Measurements from ENCODE around the gene CDC42BPB. TPM values are rescaled to one million over a fixed set of nuclear protein-coding genes. Genes with fewer than 3 reads are reported as not detected.

The CDC42BPB gene
- total and polyA plus RNA-seq, 2 of the 13 experiments (the other 11 are each of a cell fraction or from before 2014, with no cell fraction given) = 19.7 to 32.3 TPM

DNA sequence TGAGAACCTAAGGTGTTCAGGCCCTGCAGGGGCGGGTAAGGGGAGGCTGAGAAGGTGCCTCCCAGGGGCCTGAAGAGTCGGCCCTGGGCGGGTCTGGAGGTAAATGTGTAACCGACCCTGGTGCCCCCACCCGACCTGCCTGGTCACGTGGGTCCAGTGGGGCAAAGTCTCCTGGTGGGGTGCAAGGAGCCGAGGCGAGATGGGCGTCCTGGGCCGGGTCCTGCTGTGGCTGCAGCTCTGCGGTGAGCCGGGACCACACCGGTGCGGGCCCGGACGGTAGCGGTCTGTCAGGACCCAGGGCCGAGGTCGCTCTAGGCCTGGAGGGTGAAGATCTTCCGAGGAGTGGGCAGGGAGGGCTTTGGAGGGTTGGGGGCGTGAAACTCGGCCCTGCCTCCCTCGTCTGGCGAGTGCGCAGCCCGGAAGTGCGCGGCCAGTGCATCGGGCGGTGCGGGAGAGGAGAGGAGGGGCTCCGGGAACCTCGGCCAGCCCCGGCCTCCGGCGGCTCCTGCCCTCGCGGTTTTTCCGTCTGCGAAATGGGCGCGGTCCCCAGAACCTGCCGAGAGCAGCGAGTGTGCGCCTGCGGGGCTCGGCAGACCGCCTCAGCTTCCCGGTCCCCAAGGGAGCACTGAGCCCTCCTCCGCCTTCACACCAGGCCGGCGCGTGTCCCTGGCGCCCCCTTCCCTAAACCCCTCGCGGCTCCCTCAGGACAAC is 134.7 kb downstream of the CDC42BPB start, which contains the start of gene AMN (continued):
- TF ChIP-seq, protein P1, sequence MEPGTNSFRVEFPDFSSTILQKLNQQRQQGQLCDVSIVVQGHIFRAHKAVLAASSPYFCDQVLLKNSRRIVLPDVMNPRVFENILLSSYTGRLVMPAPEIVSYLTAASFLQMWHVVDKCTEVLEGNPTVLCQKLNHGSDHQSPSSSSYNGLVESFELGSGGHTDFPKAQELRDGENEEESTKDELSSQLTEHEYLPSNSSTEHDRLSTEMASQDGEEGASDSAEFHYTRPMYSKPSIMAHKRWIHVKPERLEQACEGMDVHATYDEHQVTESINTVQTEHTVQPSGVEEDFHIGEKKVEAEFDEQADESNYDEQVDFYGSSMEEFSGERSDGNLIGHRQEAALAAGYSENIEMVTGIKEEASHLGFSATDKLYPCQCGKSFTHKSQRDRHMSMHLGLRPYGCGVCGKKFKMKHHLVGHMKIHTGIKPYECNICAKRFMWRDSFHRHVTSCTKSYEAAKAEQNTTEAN (CRISPR knock-in tag; conservative IDR thresholded peaks at IDR 0.05) = no peak
- TF ChIP-seq RCOR2 (CRISPR knock-in tag; IDR thresholded peaks at IDR 0.05) (peak; percentile 41), ZNF383 (CRISPR knock-in tag; IDR thresholded peaks at IDR 0.05; ENCODE audit: borderline replicate concordance) (no peak), SMAD1 (CRISPR knock-in tag; IDR thresholded peaks at IDR 0.05; ENCODE audit: borderline replicate concordance, low read depth) (peak; percentile 72; the same call in 1 of the 2 replicates)
- TF ChIP-seq, protein P2, sequence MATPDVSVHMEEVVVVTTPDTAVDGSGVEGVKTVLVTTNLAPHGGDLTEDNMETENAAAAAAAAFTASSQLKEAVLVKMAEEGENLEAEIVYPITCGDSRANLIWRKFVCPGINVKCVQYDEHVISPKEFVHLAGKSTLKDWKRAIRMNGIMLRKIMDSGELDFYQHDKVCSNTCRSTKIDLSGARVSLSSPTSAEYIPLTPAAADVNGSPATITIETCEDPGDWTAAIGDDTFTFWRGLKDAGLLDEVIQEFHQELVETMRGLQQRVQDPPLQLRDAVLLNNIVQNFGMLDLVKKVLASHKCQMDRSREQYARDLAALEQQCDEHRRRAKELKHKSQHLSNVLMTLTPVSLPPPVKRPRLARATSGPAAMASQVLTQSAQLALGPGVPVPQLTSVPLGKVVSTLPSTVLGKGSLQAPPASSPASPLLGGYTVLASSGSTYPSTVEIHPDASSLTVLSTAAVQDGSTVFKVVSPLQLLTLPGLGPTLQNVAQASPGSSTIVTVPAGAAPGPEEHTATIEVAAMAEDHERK (CRISPR knock-in tag; IDR thresholded peaks at IDR 0.05; ENCODE audit: low read depth) = no peak

DNA sequence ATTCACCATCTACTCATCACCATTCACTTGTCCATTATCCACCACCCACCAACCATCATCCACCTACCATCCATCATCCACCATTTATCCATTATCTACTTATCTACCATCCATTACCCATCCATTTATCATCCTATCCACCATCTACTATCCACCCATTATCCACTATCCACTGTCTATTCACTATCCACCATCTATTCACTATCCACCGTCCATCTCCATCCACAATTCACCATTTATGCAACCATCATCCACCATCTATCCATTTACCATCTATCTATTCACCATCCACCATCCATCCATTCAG is 136.4 kb downstream of the CDC42BPB start:
- TF ChIP-seq ZNF317 (CRISPR knock-in tag; IDR thresholded peaks at IDR 0.05) (0 out of 2 replicates have a peak, but pooled peaks have one; percentile 47), WIZ (CRISPR knock-in tag; IDR thresholded peaks at IDR 0.05) (no peak)
- in situ Hi-C loops (cut with HindIII; ENCODE audit: extremely low pct_ligation_motif_present, low pct_unique_long_range_greater_than_20kb) = no loop called here
- H3K4me3 ChIP-seq (replicated peaks in 1 of 3; ENCODE audit: insufficient read depth in 1 of 3, low read depth in 2 of 3, low read length in 3 of 3) = no peak overlapping the region
- ATAC-seq (no peak), DNase-seq (ENCODE audit: low spot score) (no peak), FAIRE-seq (no peak)
- BruUV-seq (replicated peaks) = no TSS peak
- intact Hi-C loops (cut with micrococcal nuclease; ENCODE audit: unreplicated experiment) = loop anchor here (5.0 kb wide), 1 partner anchor 229 kb away; no protein-coding TSS in a partner anchor
- peaks cover 30% of the 10 kb centered on the region for H3K4me1 ChIP-seq (ENCODE audit: insufficient read depth, low read length)
- 0 out of 2 replicates have a peak, but pooled peaks cover 5% of the 10 kb centered on the region for H3K9me3 ChIP-seq (ENCODE audit: low read length)
- H3K27me3 ChIP-seq (ENCODE audit: control insufficient read depth in 1 of 2, insufficient read depth in 2 of 2, low read length in 2 of 2) = no peaks in the 10 kb centered on the region
- H3K36me3 ChIP-seq (replicated peaks in 1 of 2; ENCODE audit: control insufficient read depth in 1 of 2, insufficient read depth in 2 of 2, low read length in 2 of 2) = no peaks in the 10 kb centered on the region
- H4K20me1 ChIP-seq (ENCODE audit: insufficient read depth, low read length) = no peaks in the 10 kb centered on the region
- H3K79me2 ChIP-seq (ENCODE audit: insufficient read depth, low read length) = no peaks in the 10 kb centered on the region
- H3K4me2 ChIP-seq (ENCODE audit: low read depth, low read length) = no peak overlapping the region
- CTCF ChIA-PET (ENCODE audit: low intra/inter-chr PET ratio, low total read pairs) = no interaction called here
- no peak overlapping the region for H2AFZ ChIP-seq (ENCODE audit: low read length)
- H3K27ac ChIP-seq (ENCODE audit: extremely low read length, insufficient read depth, low read length) = no peak overlapping the region
- no peak overlapping the region for H3K9ac ChIP-seq (ENCODE audit: insufficient read depth, low read depth, low read length)
- POLR2A ChIA-PET = no interaction called here
- 96% methylated on average over 1 of the region's 1 CpG for WGBS (ENCODE audit: low lambda C conversion rate)
